ENCODE results near the gene SH3YL1. TPM values are rescaled to one million over a fixed set of nuclear protein-coding genes. Genes with fewer than 3 reads are reported as not detected.

The SH3YL1 gene
- total and polyA plus RNA-seq, 9 donors, result 35.3 to 117 (median 53.1) TPM

GRCh38 chr2:282371-283263 lies 18.8 kb upstream of the SH3YL1 start:
- no peak overlapping the region for H3K4me3 ChIP-seq
- no peak overlapping the region for H3K27ac ChIP-seq
- DNase-seq, result no peak
- H3K36me3 ChIP-seq, result no peaks in the 10 kb centered on the region
- peaks cover 9% of the 10 kb centered on the region for H3K4me1 ChIP-seq (ENCODE audit: insufficient read depth)
- TF ChIP-seq POLR2A (IDR thresholded peaks at IDR 0.05), result no peak
- TF ChIP-seq EP300 (IDR thresholded peaks at IDR 0.05), result no peak
- TF ChIP-seq CTCF (IDR thresholded peaks at IDR 0.05), result no peak
- intact Hi-C loops (cut with DNase I), result no loop called here
- WGBS, 3 donors, result 92 to 93% (median 93%) methylated on average over 12 of the region's 12 CpGs
- no peaks in the 10 kb centered on the region for H3K27me3 ChIP-seq
- H3K9me3 ChIP-seq, result no peaks in the 10 kb centered on the region

DNA sequence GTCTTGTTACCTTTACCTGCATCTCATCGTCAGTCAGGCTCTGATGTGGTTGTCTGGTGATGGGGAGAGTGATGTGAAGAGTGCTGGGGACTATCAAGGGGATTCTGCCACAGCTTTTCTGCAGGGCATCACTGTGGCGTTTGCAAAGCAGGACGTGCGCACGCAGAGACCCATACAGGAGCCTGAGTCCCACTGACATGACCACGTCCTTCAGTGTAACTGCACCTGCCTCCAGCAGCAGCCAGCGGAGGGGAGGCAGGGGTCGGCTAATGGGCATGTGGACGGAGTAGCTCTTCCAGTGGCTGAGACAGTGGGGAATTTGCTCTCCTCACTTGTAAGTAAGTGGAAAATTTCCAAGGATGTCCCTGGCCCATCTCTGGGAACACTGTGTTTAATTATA lies 17.5 kb upstream of the SH3YL1 start:
- Histone ChIP-seq H3K36me3 (no peaks in the 10 kb centered on the region), H3K27me3 (no peaks in the 10 kb centered on the region), H3K27ac (no peak overlapping the region), H3K9me3 (no peaks in the 10 kb centered on the region), H3K4me3 (no peak overlapping the region), H3K4me1 (ENCODE audit: insufficient read depth) (peaks cover 9% of the 10 kb centered on the region)
- intact Hi-C loops (cut with DNase I), result no loop called here
- no peak for DNase-seq
- TF ChIP-seq POLR2A (IDR thresholded peaks at IDR 0.05) (no peak), CTCF (IDR thresholded peaks at IDR 0.05) (no peak), EP300 (IDR thresholded peaks at IDR 0.05) (no peak)
- WGBS, 3 donors, result 92 to 97% (median 93%) methylated on average over 9 of the region's 9 CpGs

GRCh38 chr2:280650-281110 lies 16.8 kb upstream of the SH3YL1 start:
- Histone ChIP-seq H3K27ac (no peak overlapping the region), H3K4me3 (no peak overlapping the region), H3K9me3 (no peaks in the 10 kb centered on the region), H3K27me3 (no peaks in the 10 kb centered on the region), H3K36me3 (no peaks in the 10 kb centered on the region), H3K4me1 (ENCODE audit: insufficient read depth) (peaks cover 7% of the 10 kb centered on the region)
- WGBS, 3 donors, result 33 to 44% (median 33%) methylated on average over 7 of the region's 7 CpGs
- DNase-seq, result peak in 1 of 5 donors; percentile 43
- TF ChIP-seq CTCF (IDR thresholded peaks at IDR 0.05), result no peak
- no peak for TF ChIP-seq EP300 (IDR thresholded peaks at IDR 0.05)
- TF ChIP-seq POLR2A (IDR thresholded peaks at IDR 0.05), result no peak
- intact Hi-C loops (cut with DNase I), result no loop called here

GRCh38 chr2:279956-280649 lies 16.3 kb upstream of the SH3YL1 start:
- Histone ChIP-seq H3K4me3 (no peak overlapping the region), H3K27me3 (no peaks in the 10 kb centered on the region), H3K9me3 (no peaks in the 10 kb centered on the region), H3K4me1 (ENCODE audit: insufficient read depth) (peaks cover 6% of the 10 kb centered on the region), H3K36me3 (no peaks in the 10 kb centered on the region), H3K27ac (no peak overlapping the region)
- TF ChIP-seq EP300 (IDR thresholded peaks at IDR 0.05) (no peak), POLR2A (IDR thresholded peaks at IDR 0.05) (no peak), CTCF (IDR thresholded peaks at IDR 0.05) (no peak)
- 32 to 50% (median 39%) methylated on average over 4 of the region's 4 CpGs for WGBS, 3 donors
- intact Hi-C loops (cut with DNase I), result no loop called here
- DNase-seq, result no peak

Data from ovary (tissue), 9 donors.